ENCODE results near the gene DIAPH2.

DNA sequence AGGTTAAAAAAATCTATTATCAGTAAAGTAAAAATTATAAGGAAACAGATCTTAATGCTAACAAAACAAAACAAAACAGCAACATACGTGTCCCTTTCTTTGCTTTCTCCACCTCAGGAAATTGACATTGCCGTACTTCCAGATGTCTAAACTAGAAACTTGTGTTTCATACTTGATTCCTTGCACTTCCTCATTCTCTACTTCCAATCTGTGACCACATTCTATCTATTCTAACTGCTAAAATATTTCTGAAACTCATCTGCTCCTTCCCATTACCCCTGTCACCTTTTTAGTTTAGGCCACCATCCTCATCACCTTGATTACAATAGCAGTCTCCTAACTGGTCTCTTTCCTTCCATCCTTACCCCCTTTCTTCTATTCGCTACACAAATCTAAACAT is 176.6 kb downstream of the DIAPH2 start:
- TF ChIP-seq POLR2AphosphoS5 (IDR thresholded peaks at IDR 0.05; ENCODE audit: low read depth, low read length) (no peak), POLR2A (IDR thresholded peaks at IDR 0.05; ENCODE audit: borderline replicate concordance, extremely low read depth, insufficient read depth, insufficient read length) (no peak), RAD21 (IDR thresholded peaks at IDR 0.05; ENCODE audit: low read depth) (no peak)
- TF ChIP-seq, protein P1, sequence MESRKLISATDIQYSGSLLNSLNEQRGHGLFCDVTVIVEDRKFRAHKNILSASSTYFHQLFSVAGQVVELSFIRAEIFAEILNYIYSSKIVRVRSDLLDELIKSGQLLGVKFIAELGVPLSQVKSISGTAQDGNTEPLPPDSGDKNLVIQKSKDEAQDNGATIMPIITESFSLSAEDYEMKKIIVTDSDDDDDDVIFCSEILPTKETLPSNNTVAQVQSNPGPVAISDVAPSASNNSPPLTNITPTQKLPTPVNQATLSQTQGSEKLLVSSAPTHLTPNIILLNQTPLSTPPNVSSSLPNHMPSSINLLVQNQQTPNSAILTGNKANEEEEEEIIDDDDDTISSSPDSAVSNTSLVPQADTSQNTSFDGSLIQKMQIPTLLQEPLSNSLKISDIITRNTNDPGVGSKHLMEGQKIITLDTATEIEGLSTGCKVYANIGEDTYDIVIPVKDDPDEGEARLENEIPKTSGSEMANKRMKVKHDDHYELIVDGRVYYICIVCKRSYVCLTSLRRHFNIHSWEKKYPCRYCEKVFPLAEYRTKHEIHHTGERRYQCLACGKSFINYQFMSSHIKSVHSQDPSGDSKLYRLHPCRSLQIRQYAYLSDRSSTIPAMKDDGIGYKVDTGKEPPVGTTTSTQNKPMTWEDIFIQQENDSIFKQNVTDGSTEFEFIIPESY (IDR thresholded peaks at IDR 0.05; ENCODE audit: extremely low read depth, insufficient replicate concordance, low read length): no peak
- TF ChIP-seq, protein P2, sequence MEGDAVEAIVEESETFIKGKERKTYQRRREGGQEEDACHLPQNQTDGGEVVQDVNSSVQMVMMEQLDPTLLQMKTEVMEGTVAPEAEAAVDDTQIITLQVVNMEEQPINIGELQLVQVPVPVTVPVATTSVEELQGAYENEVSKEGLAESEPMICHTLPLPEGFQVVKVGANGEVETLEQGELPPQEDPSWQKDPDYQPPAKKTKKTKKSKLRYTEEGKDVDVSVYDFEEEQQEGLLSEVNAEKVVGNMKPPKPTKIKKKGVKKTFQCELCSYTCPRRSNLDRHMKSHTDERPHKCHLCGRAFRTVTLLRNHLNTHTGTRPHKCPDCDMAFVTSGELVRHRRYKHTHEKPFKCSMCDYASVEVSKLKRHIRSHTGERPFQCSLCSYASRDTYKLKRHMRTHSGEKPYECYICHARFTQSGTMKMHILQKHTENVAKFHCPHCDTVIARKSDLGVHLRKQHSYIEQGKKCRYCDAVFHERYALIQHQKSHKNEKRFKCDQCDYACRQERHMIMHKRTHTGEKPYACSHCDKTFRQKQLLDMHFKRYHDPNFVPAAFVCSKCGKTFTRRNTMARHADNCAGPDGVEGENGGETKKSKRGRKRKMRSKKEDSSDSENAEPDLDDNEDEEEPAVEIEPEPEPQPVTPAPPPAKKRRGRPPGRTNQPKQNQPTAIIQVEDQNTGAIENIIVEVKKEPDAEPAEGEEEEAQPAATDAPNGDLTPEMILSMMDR (IDR thresholded peaks at IDR 0.05 in 2 of 3, conservative IDR thresholded peaks at IDR 0.05 in 1 of 3; ENCODE audit: borderline replicate concordance in 1 of 3, insufficient read depth in 1 of 3, low read depth in 2 of 3, low read length in 2 of 3): no peak

All from HCT116 (cell line).